Heart left ventricle (tissue), 13 donors: ENCODE results near the gene RET.

Experiments
- CTCF ChIP-seq, 12 donors: fragments of 200-600 bp; sonication (generic) in 4 of 12; IDR thresholded peaks; one replicate each; pipeline versions ENCODE4 v1.5.0 to v1.8.0; 2018 to 2022; ENCODE audit warnings: antibody characterized with exemption in 12 of 12, mild to moderate bottlenecking in 5 of 12
- POLR2A ChIP-seq, 2 donors: fragments of 450-650 bp; IDR thresholded peaks; one replicate each; pipeline ENCODE4 v1.6.1; 2017; ENCODE audit warnings: antibody characterized with exemption in 2 of 2, mild to moderate bottlenecking in 2 of 2, moderate library complexity in 2 of 2
- donor health status: ischemic (EF 13 %, LVEDD 7.1; RV severe dilation, severe dysfunction).
- donor health status: DM: no; HTN: yes; CAD: no.
- donor health status: DM: no; HTN: no; CAD: no.
- donor health status: ischemic (EF 25% LVEDD 6.9; RV normal size, moderate dysfunction).
- donor health status: ischemic (EF 25% LVEDD 5.7; RV mildly dilated, moderate dysfunction).
- donor health status: ischemic (EF 35%, LVEDD 5.7; RV mildly dilated, moderate dysfunction).
- donor health status: nonischemic (EF 11% LVEDD 7.7; RV severe dilation, severe dysfunction).
- donor health status: DM: yes; HTN: yes; CAD: no.
- donor health status: PGD.
- donor health status: ischemic (EF 29% LVEDD 5.4; RV normal size, mild dysfunction).
- donor health status: nonischemic (EF 23%, LVEDD 6.1; RV moderate dilation, normal function).

GRCh38 chr10:43141421-43141820 is 64.6 kb downstream of the RET start:
- TF ChIP-seq CTCF (IDR thresholded peaks at IDR 0.05), result no peak
- no peak for TF ChIP-seq POLR2A (IDR thresholded peaks at IDR 0.05)
